DMS53 (cell line): Measurements from ENCODE around the gene TPX2.
"Not testable (repeated sequence)": the region's sequence is repeated elsewhere in the genome, so short reads cannot be mapped to it uniquely, and the experiment has no call there.

Experiments used
- DNase-seq: peaks from one replicate; lab custom pipeline; 2025; lab: John Stamatoyannopoulos, UW

Gene TPX2

DNA sequence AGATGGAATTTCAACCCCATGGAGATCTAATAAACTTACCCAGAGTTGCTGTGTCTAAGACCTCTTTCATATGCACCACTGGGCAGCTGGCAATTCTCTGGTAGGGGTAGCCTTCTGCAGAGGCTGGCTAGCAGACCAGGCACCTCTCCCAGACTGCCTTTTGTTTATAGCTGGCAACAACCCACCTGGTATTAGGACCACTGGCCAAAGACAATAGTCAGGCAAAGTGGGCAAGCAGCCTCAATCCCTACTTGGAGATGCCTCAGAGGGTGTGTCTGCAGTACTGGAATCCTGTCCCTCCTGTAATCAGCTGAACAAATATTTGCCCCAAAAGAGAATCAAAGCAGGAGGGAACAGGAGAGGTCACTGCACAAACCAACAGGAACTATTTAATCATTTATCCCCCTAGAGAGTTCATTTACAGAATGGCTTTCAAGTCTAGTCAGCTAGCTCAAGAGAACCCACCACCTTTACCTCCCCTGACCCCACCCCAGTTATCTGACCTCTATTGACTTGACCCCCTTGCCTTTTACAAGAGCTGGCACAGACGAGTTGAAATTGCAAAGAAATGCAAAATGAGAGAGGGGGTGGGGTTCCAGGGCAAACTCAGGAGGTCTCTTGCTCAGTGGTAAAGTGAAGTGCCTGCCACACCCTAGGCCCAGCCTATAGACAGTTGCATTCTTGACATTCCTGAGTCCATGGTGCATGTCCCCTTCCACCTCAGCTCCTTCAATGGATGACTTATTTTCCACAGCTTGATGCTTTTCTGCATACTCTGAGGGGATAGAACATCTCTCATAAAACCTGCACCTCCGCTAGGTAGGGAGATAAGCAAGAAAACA, 19.2 kb upstream of the TPX2 start:
- peak; percentile 64 for DNase-seq

DNA sequence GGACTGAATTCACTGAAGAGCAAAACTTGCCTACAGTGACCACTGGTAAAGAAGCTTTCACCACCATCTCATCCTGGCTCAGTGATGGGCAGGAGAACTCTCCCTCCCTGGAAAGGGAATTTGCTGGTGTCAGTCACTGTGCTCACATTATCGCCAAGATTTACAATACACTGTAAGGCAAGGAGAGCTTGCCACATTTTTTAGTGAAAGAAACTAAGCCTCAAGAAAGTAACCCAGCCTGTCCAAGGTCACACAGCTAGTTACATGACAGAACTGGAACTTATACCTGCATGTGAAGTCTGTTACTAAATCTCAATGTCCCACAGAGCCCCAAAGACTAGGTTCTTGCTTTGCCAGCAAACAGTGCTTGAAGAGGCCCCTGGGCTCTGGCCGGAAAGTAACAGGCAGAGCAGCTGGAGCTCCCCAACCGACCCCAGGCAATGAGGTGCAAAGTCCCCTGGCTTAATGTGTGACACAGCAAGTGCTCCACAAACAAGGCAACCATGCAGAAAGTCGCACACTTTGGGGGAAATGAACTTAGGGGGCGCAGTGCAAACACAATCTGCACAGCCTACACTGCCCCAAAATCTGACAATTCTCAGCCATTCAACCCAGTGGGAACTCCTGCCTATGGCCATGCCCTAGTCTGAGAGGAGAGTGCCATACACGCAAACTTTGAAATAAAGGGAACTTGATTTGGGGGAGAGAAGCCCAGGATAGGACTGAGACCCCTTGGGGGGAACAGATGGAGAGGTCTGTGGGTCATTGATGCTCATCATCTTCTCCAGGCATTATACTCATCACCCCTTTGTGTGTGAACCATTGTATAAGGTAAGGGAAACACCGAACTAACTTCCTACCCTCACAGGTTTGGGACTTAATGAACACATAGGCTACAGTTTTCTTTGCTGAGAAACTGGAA, 18.3 kb upstream of the TPX2 start:
- peak; percentile 43 for DNase-seq

DNA sequence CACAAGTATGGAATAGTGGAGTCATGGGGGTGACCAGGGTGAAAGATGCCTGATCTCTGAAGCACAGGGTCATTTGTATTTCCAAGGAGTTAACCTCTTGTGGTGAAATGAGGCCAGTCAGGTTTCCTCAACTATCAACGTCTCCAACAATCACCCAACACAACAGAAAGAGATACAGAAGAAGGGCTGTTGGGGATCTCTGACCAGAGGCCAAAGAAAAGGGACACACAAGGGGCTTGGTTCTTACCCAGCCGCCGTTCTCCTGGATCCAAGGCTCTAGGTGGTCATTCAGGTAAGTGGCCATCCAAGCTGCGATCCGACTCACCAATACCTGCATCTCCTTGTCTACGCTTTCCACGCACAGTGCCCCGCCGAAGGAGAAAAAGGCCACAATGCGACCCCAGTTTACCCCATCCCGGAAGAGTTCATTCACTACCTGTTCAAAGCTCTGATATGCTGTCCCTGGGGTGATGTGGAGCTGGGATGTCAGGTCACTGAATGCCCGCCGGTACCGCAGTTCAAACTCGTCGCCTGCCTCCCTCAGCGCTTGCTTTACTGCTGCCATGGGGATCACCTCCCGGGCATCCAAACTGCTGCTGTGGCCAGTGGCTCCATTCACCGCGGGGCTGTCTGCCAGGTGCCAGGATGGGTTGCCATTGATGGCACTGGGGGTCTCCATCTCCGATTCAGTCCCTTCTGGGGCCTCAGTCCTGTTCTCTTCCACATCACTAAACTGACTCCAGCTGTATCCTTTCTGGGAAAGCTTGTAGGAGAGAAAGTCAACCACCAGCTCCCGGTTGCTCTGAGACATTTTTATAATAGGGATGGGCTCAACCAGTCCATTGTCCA, 17.5 kb upstream of the TPX2 start:
- DNase-seq, result peak; percentile 28

DNA sequence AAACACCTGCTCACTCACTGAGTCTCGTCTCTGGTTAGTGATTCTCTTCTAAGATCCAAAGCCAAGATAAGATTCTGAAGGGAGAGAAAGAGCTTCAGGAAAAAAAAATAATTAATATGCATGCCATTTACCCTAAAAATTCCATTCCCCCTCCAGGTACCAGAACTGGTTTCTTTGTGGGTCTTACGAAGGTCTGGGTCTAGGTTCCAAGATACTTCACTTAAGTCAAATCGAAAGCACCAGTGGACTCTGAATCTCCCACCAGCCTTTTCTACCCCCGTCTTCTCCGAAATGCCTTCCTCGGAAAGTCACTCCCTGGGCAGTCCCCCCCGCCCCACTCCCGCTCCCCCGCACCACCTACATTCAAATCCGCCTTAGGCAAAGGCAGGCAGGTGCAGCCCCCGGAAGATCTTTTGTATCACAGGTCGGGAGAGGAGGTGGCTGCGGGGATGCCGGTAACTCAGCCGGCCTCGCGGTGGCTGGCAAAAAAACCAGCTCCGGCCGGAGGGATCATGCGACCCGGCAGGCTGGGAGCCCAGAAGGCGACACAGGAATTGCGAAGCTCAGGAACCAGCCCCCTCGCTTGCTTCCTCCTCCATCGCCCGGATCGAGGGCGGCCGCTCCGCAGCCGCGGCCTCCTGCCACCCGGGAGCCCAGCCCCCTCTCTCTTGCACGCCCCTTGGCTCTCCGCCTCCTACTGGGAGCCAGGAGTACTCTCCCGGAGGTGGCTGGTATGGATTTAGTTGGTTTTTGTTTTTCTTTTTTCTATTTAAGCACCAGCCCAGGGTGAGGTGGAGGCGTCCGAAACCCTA, 16.6 kb upstream of the TPX2 start, which contains the start of gene BCL2L1:
Gene BCL2L1, minus strand, starts transcription at position 612 of the 812 bp plus-strand sequence. CDS start 650 bp downstream, outside the sequence.
- peak; percentile 94 for DNase-seq

DNA sequence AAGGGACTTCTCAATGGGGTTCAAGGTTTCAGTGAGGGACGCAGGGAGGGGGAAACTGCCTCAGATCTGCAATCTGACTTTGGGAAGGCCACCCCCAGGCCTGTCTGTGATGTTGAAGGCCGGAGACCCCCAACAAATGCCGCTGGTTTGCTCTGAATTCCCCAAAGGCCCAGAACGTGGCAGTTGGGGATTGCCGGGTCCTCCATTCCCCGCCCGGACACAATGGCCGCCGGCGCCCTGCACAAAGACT, 16.1 kb upstream of the TPX2 start:
- DNase-seq, result no peak

DNA sequence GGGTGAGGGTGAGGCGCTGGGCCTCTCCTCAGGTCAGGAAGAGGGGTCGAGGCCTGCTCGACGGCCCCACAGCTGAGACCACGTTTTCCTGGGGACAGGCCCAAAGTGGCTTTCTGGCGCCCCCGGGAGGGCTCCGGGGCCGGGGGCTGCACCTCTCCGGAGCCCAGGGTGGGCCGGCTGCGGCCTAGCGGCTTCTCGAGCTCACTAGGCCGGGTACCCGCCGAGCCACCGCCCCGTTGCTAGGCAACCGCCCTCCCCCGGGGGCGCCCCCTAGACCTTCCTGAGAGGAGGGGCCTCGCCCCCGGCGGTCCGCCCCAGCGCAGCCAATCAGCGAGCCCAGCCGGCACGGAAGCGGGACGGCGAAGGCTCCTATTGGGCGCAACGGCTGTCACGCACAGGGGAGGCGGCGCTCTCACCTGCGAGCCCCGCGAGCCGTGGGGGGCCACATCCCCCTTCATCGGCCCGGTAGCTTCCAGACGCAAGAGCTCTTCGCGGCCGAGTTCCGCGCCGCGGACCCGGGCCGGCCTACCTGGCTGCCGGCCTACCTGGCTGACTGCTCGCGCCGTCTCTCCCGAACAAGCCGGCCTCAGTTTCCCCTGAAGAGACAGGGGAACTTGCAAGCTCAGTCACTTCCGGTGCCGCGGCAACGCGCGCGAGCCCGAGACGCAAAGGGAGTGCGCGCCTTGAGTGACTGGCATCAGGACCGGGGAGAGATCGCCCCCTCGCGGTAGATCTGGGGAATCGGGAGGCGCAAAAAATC, 15.6 kb upstream of the TPX2 start:
- DNase-seq, result peak; percentile 98

DNA sequence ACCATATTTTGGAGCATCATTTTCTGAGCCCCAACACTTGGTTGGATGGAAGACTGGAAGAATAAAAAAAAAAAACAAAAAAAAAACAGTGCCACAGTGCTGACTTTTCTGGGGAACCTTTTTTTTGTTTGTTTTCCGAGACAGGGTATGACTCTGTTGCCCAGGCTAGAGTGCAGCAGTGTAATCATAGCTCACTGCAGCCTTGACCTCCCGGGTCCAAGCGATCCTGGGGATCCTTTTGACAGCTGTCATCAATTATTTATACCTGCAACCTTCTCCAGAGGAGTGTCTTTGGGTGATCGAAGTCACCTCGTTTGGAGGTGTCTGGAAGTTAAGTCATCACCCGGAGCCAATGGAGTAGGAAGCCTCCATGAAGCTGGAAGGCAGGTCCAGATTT, 7.8 kb upstream of the TPX2 start:
- no peak for DNase-seq

DNA sequence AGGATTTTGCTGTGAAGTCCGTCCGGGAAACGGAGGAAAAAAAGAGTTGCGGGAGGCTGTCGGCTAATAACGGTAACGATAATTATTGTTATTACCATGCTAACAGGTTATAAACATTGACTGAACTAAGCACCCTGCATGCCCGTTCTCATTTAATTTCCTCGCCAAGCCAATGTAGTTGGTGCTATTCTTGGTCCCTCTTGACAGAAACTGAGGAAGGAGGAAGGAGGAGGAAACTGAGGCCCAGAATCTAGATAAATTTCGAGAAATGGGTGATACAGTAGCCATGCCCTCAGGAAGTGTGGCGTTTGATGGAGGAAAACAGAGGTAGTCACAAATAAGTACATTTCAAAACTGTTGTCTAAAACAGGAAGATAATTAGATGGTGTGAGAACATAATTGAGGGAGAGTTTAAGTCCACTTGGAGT, 474 bp downstream of the TPX2 start:
- DNase-seq, result no peak

DNA sequence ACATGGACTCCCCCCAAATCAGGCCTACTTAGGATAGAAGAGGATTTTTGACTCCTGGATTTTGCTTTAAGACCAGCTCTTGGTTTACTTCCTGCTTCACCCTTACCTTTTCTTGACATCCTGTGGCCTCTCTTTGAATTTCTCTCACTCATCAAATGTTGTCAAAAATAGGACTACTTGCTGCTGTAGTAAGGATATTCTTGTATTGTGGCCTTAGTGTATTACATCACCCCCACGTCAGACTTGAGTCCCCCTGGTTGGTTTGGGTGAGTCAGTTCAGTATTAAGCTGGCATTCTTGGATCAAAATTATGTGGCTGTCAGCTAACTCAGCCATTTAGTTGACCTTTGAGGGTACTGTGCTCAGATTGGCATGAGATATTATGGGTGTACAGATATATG, 1.1 kb downstream of the TPX2 start:
- DNase-seq, result peak; percentile 19

DNA sequence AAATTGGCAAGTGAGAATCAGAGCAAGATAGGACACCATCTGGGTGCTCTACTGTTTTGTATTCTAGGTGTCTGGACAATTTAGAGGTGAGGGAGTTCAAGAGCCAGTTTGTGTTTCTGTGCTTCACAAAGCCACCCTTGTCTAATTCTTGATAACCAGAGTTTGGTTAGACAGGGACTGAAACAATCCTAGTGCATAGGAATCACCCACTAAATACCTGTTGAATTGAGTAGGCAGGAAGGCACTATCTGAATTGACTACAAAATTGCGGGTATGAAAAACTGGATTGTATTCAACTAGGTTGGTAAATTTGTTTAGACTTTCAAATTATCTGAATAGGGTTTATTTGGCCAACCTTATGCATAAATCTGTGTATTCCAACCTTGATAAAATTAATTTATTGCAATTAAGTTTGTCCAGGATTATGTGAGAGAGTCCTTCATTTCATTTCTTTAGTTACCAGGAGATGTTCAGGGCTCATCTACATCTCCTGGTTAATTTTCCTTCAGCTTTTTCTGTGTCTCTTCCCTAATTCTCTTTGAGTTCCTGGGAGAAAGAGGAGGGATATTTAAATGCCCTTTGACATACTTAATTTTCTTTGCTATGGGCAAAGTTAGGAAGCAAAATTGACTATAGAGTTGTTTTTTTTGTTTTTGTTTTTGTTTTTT, 1.7 kb downstream of the TPX2 start:
- DNase-seq, result no peak

DNA sequence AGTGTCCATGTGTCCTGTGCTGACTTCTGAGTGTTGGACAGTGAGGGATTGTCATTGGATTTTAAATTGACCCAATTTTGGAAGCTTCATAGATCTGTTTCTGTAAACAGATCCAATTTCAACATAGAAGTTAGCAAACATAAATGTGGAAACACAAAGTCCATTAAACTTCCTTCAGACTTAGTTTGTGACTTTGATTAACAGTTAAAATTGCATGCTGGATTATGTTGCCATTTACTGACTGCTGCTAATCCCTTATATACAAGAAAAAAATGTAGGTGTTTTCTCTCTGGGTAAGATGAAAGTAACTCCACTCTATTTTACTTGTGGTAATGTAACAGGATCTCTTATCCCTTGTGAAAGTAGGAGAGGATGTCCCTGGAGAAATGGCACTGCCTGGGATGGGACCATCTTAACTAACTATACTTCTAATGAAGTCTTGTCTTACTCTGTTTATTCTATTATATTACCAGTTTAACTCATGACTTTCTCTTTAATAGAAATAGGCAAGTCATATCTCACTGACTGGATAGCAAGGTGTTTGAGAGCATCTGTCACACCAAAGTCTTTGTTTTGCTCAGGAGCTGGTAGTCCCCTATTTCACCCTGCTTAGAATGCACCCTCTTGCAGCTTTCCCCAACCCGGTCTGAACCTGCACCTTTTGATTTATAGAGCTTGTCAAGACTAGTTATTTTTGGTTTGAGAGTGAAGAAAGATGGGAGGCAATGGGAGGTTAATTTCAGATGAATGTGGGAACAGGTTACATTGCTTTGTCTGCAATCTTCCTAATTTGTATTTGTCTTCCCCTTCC, 7.2 kb downstream of the TPX2 start:
- DNase-seq, result no peak

DNA sequence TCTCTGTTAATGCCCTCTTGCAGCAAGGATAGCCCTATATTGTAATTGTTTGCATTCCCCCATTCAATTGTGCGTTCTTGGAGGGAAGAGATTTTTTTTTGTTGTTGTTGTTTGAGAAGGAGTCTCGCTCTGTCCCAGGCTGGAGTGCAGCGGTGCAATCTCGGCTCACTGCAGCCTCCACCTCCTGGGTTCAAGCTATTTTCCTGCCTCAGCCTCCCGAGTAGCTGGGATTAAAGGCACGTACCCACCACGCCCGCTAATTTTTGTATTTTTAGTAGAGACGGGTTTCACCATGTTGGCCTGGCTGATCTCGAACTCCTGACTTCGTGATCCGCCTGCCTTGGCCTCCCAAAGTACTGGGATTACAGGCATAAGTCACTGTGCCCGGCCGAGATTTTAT, 7.9 kb downstream of the TPX2 start:
- not testable (repeated sequence) for DNase-seq

DNA sequence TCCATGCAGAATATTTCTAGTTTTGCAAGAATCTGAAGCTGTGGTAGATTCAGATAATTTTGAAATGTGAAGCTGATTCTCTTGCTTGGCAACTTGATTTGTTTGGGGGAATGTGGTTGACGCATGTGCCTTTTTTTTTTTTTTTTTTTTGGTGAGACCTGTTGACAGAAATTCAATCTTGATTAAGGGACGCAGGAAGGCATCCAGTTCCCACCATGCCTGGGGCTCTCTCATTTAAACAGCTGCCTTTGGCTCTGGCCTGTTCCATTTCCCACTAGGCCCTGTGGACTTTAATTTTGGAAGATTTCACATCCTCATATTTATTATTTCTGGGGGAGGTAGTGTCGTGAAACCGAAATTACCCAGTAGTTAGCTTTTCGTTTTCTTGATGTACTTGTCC, 8.6 kb downstream of the TPX2 start:
- no peak for DNase-seq

DNA sequence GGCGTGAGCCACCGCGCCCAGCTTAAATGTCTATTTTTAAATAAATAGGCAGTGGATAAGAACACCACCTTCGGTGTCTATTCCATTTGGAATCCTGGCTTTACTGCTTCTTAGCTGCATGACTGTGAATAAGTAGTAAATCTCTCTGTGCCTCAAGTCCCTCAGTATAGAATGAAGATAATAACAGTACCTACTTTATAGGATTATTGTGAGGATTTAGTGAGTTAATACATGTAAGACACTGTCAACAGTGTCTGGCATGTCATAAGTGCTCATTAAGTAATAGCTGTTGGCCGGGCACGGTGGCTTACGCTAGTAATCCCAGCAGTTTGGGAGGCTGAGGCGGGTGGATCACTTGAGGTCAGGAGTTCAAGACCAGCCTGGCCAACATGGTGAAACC, 10.1 kb downstream of the TPX2 start:
- no peak for DNase-seq

DNA sequence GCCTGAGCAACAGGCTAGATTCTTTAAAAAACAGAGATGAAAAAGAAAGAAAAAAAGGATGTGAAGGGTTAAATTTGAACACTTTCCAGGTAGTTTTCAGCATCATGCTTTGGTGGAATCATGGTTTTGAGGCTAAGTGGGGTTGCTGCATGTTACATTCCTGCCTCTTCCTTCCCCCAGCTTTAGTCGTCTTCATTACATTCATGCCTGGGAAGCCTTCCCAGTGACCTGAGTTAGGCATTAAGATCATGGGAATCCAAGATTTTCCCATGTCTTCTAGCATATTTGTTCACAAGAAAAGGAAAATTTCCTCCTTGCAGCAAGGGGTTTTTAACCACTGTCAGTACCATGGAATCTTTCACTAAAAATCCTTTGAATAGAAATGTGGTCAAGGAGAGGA, 12.0 kb downstream of the TPX2 start:
- DNase-seq, result no peak

DNA sequence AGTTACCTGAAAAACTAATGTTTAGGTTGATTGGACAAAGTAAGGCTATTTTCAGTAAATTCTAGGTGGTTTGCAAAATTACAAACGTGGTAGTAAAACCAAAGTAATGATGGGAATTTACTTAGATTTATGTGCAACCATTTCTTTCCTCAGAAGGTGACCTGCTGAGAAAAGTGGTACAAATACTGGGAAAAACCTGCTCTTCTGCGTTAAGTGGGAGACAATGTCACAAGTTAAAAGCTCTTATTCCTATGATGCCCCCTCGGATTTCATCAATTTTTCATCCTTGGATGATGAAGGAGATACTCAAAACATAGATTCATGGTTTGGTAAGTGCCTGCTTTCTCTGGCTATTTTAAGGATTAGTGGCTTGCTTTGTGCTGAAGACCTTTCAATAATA, 18.2 kb downstream of the TPX2 start:
- no peak for DNase-seq

DNA sequence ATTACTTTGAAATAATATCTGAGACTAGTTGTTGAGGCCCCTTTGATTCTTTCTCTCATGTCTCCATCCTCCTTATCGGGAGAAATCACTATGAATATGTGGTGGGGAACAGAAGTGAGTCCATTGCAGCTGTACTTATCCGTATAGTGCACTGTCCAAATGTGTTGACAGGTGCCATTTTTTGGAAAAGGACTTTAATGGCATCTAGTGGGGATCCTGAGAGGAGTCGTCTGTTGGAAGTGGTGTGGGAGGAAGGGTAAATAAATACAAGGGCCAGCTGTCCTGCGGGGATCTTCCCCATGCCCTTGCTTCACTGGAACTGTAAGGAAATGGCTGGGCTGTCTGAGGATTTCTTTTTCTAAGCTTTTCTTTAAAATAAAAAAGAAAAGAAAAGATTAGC, 19.4 kb downstream of the TPX2 start:
- no peak for DNase-seq

DNA sequence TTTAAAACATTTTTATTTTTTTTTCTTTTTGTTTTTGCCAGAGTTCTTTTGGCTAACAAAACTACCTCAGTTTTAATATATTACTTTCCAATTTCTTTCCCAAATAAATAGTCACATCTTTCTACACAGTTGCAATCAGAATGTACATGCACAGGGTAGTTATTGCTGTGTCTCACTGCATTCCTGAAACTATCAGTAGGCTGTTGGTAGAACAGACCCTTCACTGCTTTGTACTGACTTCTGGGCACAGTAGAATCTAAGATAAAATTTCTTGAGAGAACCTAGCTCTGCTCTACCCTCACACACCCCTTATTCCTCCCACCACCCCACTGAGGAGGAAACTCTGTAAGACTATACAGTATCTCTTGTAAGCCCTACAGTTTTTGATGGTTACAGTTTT, 19.9 kb downstream of the TPX2 start:
- no peak for DNase-seq

DNA sequence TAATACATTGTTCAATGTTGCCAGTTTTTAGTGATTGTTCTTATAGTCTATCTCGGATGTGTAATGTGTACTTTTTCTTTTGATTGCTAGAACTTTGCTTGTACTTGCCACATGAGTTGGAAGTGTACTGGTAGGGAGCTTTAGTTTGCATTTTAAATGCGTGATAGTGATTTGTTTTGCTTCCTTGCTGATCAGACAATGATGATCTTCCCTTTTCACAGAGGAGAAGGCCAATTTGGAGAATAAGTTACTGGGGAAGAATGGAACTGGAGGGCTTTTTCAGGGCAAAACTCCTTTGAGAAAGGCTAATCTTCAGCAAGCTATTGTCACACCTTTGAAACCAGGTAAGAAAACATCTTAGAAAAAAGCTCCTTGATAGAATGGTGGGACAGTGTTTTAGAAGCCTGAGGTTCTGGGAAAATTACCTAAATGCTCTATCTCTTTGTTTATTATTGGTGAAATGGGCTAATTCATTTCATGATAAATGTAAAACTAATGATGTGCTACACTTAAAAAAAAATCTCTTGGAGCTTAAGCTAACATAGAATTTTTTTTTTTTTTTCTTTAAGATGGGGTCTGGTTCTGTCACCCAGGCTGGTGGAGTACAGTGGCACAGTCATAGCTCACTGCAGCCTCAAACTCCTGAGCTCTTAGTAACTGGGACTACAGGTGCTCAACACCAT, 20.9 kb downstream of the TPX2 start:
- no peak for DNase-seq
